Fibroblast of lung (primary cell): Measurements from ENCODE around the gene UTS2B.

Source experiments
- CTCF ChIP-seq, 2 donors: IDR thresholded peaks in 1 of 2; conservative IDR thresholded peaks in 1 of 2; 1 replicate in 1 of 2; 2 replicates in 1 of 2; pipeline ENCODE4 v1.5.1; 2011 to 2012; ENCODE audit warnings: low read length in 2 of 2, control low read depth in 1 of 2, inconsistent platforms in 1 of 2, low read depth in 1 of 2, mild to moderate bottlenecking in 1 of 2
- EZH2 ChIP-seq: IDR thresholded peaks from 2 replicates; pipeline ENCODE4 v1.5.1; 2012; ENCODE audit warnings: low read length, control low read depth, mild to moderate bottlenecking; ENCODE audit errors: missing control alignments

GRCh38 chr3:191235331-191236314 lies 94.7 kb downstream of the UTS2B start:
- TF ChIP-seq CTCF (conservative IDR thresholded peaks at IDR 0.05 in 1 of 2, IDR thresholded peaks at IDR 0.05 in 1 of 2; ENCODE audit: low read depth in 1 of 2, low read length in 2 of 2) (no peak), EZH2 (no peak)
